ENCODE measurements around the gene GATAD2A.

Gene GATAD2A

DNA sequence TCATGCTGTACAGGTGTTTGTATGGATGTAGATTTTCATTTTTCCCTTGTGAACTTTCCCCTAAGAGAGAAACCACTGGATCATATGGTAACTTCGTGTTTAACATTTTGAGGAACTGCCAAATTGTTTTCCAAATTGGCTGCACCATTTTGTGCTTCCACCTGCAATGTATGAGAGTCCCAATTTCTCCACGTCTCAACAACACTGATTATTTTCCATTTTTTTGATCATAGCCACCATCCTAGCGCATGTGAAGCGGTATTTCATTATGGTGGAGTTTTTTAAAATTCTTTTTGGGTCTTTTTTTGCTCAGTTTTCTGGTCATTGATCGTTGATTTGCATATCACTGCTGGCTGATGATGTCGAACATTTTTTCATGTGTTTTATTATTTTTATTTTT is 115.5 kb downstream of the GATAD2A start:
- peaks cover 46% of the 10 kb centered on the region for H3K36me3 ChIP-seq (ENCODE audit: insufficient read depth, low read length)

DNA sequence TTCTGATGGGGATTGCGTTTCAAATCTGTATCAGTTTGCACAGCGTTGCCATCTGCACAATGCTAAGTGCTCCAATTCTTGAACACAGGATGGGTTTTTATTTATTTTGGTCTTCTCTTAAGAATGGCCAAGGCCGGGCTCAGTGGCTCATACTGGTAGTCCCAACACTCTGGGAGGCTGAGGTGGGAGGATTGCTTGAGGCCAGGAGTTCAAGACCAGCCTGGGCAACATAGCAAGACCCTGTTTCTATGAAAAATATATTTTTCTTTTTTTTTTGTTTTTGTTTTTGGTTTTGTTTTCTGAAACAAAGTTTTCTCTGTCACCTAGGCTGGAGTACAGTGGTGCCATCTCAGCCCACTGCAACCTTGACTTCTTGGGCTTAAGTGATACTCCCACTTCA is 117.7 kb downstream of the GATAD2A start:
- Histone ChIP-seq H3K27me3 (ENCODE audit: insufficient read depth, low read length, poor library complexity) (no peaks in the 10 kb centered on the region), H2AFZ (ENCODE audit: low read depth, low read length) (no peak overlapping the region), H3K9ac (ENCODE audit: low read depth, low read length) (no peak overlapping the region), H3K4me3 (ENCODE audit: low read depth in 1 of 2, low read length in 2 of 2) (no peak overlapping the region), H3K4me1 (ENCODE audit: insufficient read depth, low read length) (peaks cover 12% of the 10 kb centered on the region), H3K27ac (ENCODE audit: low read length) (no peak overlapping the region), H3K79me2 (ENCODE audit: insufficient read depth, low read length) (peaks cover 76% of the 10 kb centered on the region), H4K20me1 (ENCODE audit: insufficient read depth, low read length) (peaks cover 56% of the 10 kb centered on the region), H3K9me3 (ENCODE audit: insufficient read depth, low read length, severe bottlenecking) (no peaks in the 10 kb centered on the region), H3K4me2 (ENCODE audit: insufficient read depth, low read length) (no peak overlapping the region), H3K36me3 (ENCODE audit: insufficient read depth, low read length) (peaks cover 67% of the 10 kb centered on the region)
- no peak for ATAC-seq (ENCODE audit: insufficient read depth, low read depth)
- DNase-seq: no peak
- TF ChIP-seq, protein P1, sequence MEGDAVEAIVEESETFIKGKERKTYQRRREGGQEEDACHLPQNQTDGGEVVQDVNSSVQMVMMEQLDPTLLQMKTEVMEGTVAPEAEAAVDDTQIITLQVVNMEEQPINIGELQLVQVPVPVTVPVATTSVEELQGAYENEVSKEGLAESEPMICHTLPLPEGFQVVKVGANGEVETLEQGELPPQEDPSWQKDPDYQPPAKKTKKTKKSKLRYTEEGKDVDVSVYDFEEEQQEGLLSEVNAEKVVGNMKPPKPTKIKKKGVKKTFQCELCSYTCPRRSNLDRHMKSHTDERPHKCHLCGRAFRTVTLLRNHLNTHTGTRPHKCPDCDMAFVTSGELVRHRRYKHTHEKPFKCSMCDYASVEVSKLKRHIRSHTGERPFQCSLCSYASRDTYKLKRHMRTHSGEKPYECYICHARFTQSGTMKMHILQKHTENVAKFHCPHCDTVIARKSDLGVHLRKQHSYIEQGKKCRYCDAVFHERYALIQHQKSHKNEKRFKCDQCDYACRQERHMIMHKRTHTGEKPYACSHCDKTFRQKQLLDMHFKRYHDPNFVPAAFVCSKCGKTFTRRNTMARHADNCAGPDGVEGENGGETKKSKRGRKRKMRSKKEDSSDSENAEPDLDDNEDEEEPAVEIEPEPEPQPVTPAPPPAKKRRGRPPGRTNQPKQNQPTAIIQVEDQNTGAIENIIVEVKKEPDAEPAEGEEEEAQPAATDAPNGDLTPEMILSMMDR (IDR thresholded peaks at IDR 0.05; ENCODE audit: borderline replicate concordance, extremely low read depth, low read length, poor library complexity, severe bottlenecking): no peak
- no peak for TF ChIP-seq EZH2 (IDR thresholded peaks at IDR 0.05; ENCODE audit: borderline replicate concordance, low read depth, low read length, severe bottlenecking)

More for the DNA sequence above, 115.5 kb downstream of the GATAD2A start:
- ATAC-seq (ENCODE audit: insufficient read depth, low read depth) (no peak), DNase-seq (no peak)
- Histone ChIP-seq H3K4me1 (ENCODE audit: insufficient read depth, low read length) (peaks cover 26% of the 10 kb centered on the region), H3K79me2 (ENCODE audit: insufficient read depth, low read length) (peaks cover 98% of the 10 kb centered on the region), H3K4me3 (ENCODE audit: low read depth in 1 of 2, low read length in 2 of 2) (no peak overlapping the region), H3K27me3 (ENCODE audit: insufficient read depth, low read length, poor library complexity) (no peaks in the 10 kb centered on the region), H4K20me1 (ENCODE audit: insufficient read depth, low read length) (peaks cover 40% of the 10 kb centered on the region), H2AFZ (ENCODE audit: low read depth, low read length) (no peak overlapping the region), H3K9me3 (ENCODE audit: insufficient read depth, low read length, severe bottlenecking) (no peaks in the 10 kb centered on the region), H3K9ac (ENCODE audit: low read depth, low read length) (no peak overlapping the region), H3K27ac (ENCODE audit: low read length) (no peak overlapping the region), H3K4me2 (ENCODE audit: insufficient read depth, low read length) (no peak overlapping the region)
- TF ChIP-seq, protein P1 (IDR thresholded peaks at IDR 0.05; ENCODE audit: borderline replicate concordance, extremely low read depth, low read length, poor library complexity, severe bottlenecking): no peak
- TF ChIP-seq EZH2 (IDR thresholded peaks at IDR 0.05; ENCODE audit: borderline replicate concordance, low read depth, low read length, severe bottlenecking): no peak

DNA sequence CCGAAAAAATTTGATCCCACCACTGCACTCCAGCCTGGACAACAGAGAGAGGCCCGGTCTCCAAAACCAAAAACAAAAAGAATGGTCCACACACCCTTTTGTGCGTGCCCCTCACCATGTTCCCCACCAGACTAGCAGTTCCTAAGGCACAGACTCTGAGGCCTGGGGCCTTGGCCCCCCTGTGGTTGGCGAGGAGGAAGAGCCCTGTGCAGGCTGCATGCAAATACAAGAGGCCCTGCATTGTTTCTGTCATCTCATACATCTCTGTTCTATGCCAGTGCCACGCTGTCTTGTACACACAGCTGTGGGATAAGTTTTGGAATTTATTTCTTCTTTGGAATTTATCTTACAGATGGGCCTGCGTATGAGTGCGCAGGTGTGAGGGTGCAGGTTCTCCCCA is 118.6 kb downstream of the GATAD2A start:
- no peak for DNase-seq
- 0 out of 3 replicates have a peak, but pooled peaks have one; percentile 28 for ATAC-seq (ENCODE audit: insufficient read depth, low read depth)
- no peaks in the 10 kb centered on the region for H3K9me3 ChIP-seq (ENCODE audit: insufficient read depth, low read length, severe bottlenecking)
- H2AFZ ChIP-seq (ENCODE audit: low read depth, low read length): no peak overlapping the region
- H3K4me1 ChIP-seq (ENCODE audit: insufficient read depth, low read length): peaks cover 7% of the 10 kb centered on the region
- no peak overlapping the region for H3K4me2 ChIP-seq (ENCODE audit: insufficient read depth, low read length)
- no peaks in the 10 kb centered on the region for H3K27me3 ChIP-seq (ENCODE audit: insufficient read depth, low read length, poor library complexity)
- no peak for TF ChIP-seq EZH2 (IDR thresholded peaks at IDR 0.05; ENCODE audit: borderline replicate concordance, low read depth, low read length, severe bottlenecking)
- TF ChIP-seq, protein P1 (IDR thresholded peaks at IDR 0.05; ENCODE audit: borderline replicate concordance, extremely low read depth, low read length, poor library complexity, severe bottlenecking): no peak
- H3K9ac ChIP-seq (ENCODE audit: low read depth, low read length): no peak overlapping the region
- peaks cover 55% of the 10 kb centered on the region for H4K20me1 ChIP-seq (ENCODE audit: insufficient read depth, low read length)
- H3K4me3 ChIP-seq (ENCODE audit: low read depth in 1 of 2, low read length in 2 of 2): no peak overlapping the region
- H3K79me2 ChIP-seq (ENCODE audit: insufficient read depth, low read length): peaks cover 68% of the 10 kb centered on the region
- peaks cover 70% of the 10 kb centered on the region for H3K36me3 ChIP-seq (ENCODE audit: insufficient read depth, low read length)
- H3K27ac ChIP-seq (ENCODE audit: low read length): no peak overlapping the region

Measured in DND-41 (cell line).